ENCODE measurements around the gene VGLL2.

VGLL2 gene

GRCh38 chr6:117311726-117312125, 46.4 kb downstream of the VGLL2 start:
- DNase-seq (ENCODE audit: low read depth in 4 of 4, low spot score in 1 of 4): no peak

DNA sequence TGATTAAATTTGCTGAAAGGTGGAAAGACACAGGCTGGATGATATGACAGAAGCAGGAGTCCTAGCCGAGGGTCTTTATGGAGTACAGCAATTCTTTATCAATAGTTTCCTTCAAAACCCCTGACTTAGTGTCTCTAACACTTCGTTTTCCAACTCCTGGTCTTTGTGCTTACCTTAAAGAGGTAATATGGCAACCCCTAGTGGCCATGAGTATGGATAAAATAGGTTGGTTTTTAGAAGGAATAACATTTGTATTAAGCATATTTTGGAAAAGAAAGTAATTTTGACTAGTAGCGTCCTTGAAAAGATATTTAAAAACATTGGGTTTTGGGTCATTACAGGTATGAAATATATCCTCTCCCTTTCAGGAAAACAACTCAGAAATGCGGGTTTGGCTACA, 51.9 kb downstream of the VGLL2 start:
- no peak for DNase-seq (ENCODE audit: low read depth in 4 of 4, low spot score in 1 of 4)
